GM12892 (cell line): ENCODE data around the gene NMNAT2.

Experiments used
- POLR2A ChIP-seq: IDR thresholded peaks from 2 replicates; pipeline ENCODE4 v1.6.1; 2011; ENCODE audit warnings: low read depth, low read length, control low read depth
- POLR2AphosphoS5 ChIP-seq: IDR thresholded peaks from 2 replicates; pipeline ENCODE4 v1.6.1; 2011; ENCODE audit warnings: low read depth, low read length, control low read depth
- TAF1 ChIP-seq: IDR thresholded peaks from 2 replicates; pipeline ENCODE4 v1.6.1; 2011; ENCODE audit warnings: low read depth, mild to moderate bottlenecking, control low read depth, low read length, borderline replicate concordance

GRCh38 chr1:183240526-183240825 lies 177.7 kb downstream of the NMNAT2 start:
- TF ChIP-seq POLR2AphosphoS5 (no peak), POLR2A (no peak), TAF1 (no peak)
